Testis (tissue), 3 donors: ENCODE data around the gene RASA2. TPM values are rescaled to one million over a fixed set of nuclear protein-coding genes. Genes with fewer than 3 reads are reported as not detected.
A peak's percentile ranks its signal among the peaks of the same experiment; 100 is the strongest.

Source experiments
- DNase-seq: peaks from one replicate; pipeline ENCODE4 v3.0.0-alpha.2; 2019
- H3K27ac ChIP-seq, 2 donors: fragments of 200-600 bp; sonication (generic); one replicate each; pipeline ENCODE4 v1.5.1; 2019
- H3K27me3 ChIP-seq: fragments of 200-600 bp; sonication (generic); one replicate; pipeline ENCODE4 v1.5.1; 2019
- H3K36me3 ChIP-seq: fragments of 200-600 bp; sonication (generic); one replicate; pipeline ENCODE4 v1.5.1; 2017; ENCODE audit warnings: low read depth; ENCODE audit errors: missing control alignments
- H3K4me1 ChIP-seq: fragments of 200-600 bp; sonication (generic); one replicate; pipeline ENCODE4 v1.5.1; 2019
- H3K4me3 ChIP-seq, 2 donors: fragments of 200-600 bp; sonication (generic); one replicate each; pipeline ENCODE4 v1.5.1; 2017 to 2019
- H3K9me3 ChIP-seq: fragments of 200-600 bp; sonication (generic); one replicate; pipeline ENCODE4 v1.5.1; 2017
- CTCF ChIP-seq, 3 experiments: fragments of 450-650 bp in 2 of 3; fragments of 200-600 bp in 1 of 3; sonication (generic) in 1 of 3; IDR thresholded peaks; one replicate each; pipeline ENCODE4 v1.5.1; 2016 to 2019; ENCODE audit warnings: antibody characterized with exemption in 3 of 3, mild to moderate bottlenecking in 2 of 3, moderate library complexity in 1 of 3
- POLR2A ChIP-seq: fragments of 450-650 bp; IDR thresholded peaks from one replicate; pipeline ENCODE4 v1.6.1; 2017; ENCODE audit warnings: antibody characterized with exemption, mild to moderate bottlenecking, moderate library complexity
- WGBS, 2 donors: methylation state at CpG; one replicate each; pipeline ENCODE4 v1.1.5; 2018; 5-methylcytosine and 5-hydroxymethylcytosine counted together
- intact Hi-C: fragments of 100-400 bp; cut with DNase I; formaldehyde crosslinking; loops from one replicate; pipeline ENCODE4 v1.15.1; 2023; ENCODE audit warnings: low total_unique reads
- polyA plus RNA-seq: library from polyadenylated mRNA; stranded (reverse); fragments of 350-450 nt; fragmentation: Illumina TruSeq; extraction: RNeasy Lipid Tissue Mini Kit (QIAGEN cat#74804); gene quantifications from one replicate; pipeline ENCODE4 v1.2.3, GENCODE V29; 2014; ENCODE audit warnings: low read depth, low replicate concordance; ENCODE audit not compliant: insufficient read depth
- total RNA-seq, 2 donors: library from RNA; depleted of rRNA; stranded (reverse); fragments of >200 nt; gene quantifications; one replicate each; pipeline ENCODE4 v1.2.3, GENCODE V29; 2016

RASA2 gene
- total and polyA plus RNA-seq, 3 donors from 2014 or later: 16.2 to 18.3 (median 18.2) TPM

DNA sequence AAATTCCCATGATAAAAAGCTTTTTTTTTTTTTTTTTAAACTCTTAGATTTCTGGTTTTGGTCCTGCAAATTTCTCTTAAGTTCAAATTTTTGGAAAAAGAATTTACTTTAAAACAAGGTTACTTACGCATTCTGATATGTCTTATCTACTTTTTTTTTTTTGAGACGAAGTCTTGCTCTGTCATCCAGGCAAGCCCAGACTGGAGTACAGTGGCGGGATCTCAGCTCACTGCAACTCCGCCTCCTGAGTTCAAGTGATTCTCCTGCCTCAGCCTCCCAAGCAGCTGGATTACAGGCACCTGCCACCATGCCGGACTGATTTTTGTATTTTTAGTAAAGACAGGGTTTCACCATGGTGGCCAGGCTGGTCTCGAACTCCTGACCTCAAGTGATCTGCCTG lies 83.2 kb downstream of the RASA2 start:
- Histone ChIP-seq H3K4me3 (no peak overlapping the region), H3K9me3 (no peaks in the 10 kb centered on the region), H3K4me1 (no peaks in the 10 kb centered on the region), H3K36me3 (no peaks in the 10 kb centered on the region), H3K27me3 (no peaks in the 10 kb centered on the region), H3K27ac (no peak overlapping the region)
- TF ChIP-seq CTCF (IDR thresholded peaks at IDR 0.05) (no peak), POLR2A (no peak)
- intact Hi-C loops: no loop called here
- no peak for DNase-seq
- WGBS, 2 donors: 89 to 91% methylated on average over 6 of the region's 6 CpGs

- DNase-seq: no peak
- WGBS, 2 donors: 89 to 90% methylated on average over 13 of the region's 13 CpGs
- Histone ChIP-seq H3K9me3 (no peaks in the 10 kb centered on the region), H3K36me3 (no peaks in the 10 kb centered on the region), H3K4me3 (no peak overlapping the region), H3K27me3 (no peaks in the 10 kb centered on the region), H3K4me1 (no peaks in the 10 kb centered on the region), H3K27ac (no peak overlapping the region)
- intact Hi-C loops: no loop called here
- TF ChIP-seq POLR2A: no peak
- peak in 1 of 3 experiments; percentile 27 for TF ChIP-seq CTCF (IDR thresholded peaks at IDR 0.05)
Measured at GRCh38 chr3:141575879-141576743, 89.3 kb downstream of the RASA2 start.

DNA sequence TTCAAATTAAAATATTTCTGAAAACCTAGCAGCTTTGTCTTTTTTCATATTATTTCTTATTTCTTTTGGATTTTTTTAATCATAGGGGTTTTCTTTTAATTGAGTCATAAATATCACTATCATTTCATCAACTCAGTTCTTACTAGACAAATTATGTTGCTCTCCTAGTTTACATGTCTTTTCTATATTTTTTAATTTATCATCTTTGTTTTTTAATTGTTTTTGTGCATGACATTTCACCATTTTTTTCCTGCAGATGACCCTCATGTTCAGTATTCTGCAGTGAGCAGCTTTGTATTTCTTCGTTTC lies 89.9 kb downstream of the RASA2 start:
- H3K27me3 ChIP-seq: no peaks in the 10 kb centered on the region
- H3K4me1 ChIP-seq: no peaks in the 10 kb centered on the region
- DNase-seq: no peak
- no peak overlapping the region for H3K4me3 ChIP-seq
- WGBS, 2 donors: 97 to 100% methylated on average over 1 of the region's 1 CpG
- H3K36me3 ChIP-seq: no peaks in the 10 kb centered on the region
- intact Hi-C loops: no loop called here
- TF ChIP-seq POLR2A: no peak
- peak in 1 of 3 experiments; percentile 6 for TF ChIP-seq CTCF (IDR thresholded peaks at IDR 0.05)
- H3K9me3 ChIP-seq: no peaks in the 10 kb centered on the region
- H3K27ac ChIP-seq: no peak overlapping the region

DNA sequence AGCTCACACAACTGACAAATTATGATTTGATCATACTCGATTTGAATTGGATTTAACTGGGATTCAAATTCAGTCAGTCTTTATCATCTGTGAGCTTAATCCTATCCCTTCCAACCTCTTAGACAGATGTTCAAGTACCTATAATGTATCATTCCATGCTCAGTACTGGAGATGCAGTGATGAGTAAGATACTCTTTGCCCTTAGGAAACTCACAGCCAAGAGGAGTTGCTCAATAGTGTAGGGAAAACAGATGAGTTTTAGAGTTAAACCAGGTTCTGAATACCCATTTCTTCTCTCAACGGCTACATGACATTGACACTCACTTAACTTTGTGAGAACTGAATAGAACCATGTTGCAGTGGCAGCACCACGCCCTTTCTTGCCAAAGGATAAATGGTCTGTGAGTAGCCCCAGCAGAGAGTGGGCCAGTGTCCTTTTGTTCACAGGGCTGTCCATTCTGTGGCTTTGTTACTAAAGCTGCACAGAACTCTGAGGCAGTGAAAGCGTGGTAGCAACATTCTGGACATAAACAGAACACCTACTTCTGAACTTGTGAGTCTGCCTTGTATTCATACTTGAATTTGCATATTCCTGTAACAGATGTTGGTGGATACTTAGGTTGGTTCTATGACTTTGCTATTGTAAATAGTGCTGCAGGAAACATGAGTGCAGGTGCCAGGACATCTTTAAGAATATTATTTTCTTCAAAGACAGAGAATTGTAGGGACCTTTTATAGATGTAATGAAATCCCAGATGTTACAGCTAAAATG lies 91.6 kb downstream of the RASA2 start:
- H3K27me3 ChIP-seq: no peaks in the 10 kb centered on the region
- H3K27ac ChIP-seq: no peak overlapping the region
- H3K9me3 ChIP-seq: no peaks in the 10 kb centered on the region
- H3K4me1 ChIP-seq: no peaks in the 10 kb centered on the region
- DNase-seq: no peak
- WGBS, 2 donors: 91 to 97% methylated on average over 4 of the region's 4 CpGs
- no peaks in the 10 kb centered on the region for H3K36me3 ChIP-seq
- no peak overlapping the region for H3K4me3 ChIP-seq
- intact Hi-C loops: no loop called here
- TF ChIP-seq CTCF (IDR thresholded peaks at IDR 0.05): no peak
- TF ChIP-seq POLR2A: no peak
